Iris pigment epithelial cell (primary cell): ENCODE data around the gene KBTBD13.
A peak's percentile ranks its signal among the peaks of the same experiment; 100 is the strongest.

Experiments
- DNase-seq: peaks from one replicate; pipeline ENCODE4 v3.0.0-alpha.2; 2011; ENCODE audit warnings: low read depth

The KBTBD13 gene

GRCh38 chr15:65076486-65077290 is at the start of gene KBTBD13:
TSS of gene KBTBD13 (plus strand) at chr15:65076746. CDS start at chr15:65076816, 70 bp downstream.
- no peak for DNase-seq

DNA sequence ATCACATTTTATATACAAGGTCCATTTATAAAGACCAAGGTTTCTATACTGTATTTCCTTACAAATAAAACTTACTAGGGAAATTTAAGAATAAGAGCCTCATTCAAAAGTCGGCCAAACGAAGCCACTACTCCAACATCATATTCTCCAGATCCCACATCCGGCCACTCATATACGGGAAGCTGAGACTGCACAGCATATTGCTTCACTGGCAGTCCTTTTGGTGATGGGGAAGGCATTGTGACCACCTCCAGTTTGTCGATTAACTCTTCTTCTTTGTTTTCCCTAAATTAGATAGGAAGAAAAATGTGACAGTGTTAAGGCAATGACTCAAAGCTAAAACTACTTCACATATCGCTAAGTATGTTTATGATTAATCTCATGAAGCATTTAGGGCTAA is 49.8 kb upstream of the KBTBD13 start:
- no peak for DNase-seq

DNA sequence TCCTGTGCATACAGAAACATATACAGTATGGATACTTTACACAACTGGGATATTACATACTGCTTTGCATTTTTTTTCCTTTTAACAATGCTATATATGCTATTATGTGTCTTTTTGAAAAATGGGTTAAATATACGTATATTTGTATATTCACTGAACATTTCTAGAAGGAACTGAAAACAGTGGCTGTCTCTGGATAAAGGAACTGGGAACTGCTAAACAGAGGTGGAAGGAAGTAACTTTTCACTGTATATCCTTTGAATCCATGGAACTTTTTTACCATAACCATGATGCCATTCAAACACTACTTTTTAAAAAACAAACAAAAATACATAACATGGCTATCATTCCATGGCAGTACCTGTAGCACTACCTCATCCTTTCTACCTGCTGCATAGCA is 49.0 kb upstream of the KBTBD13 start:
- no peak for DNase-seq

- no peak for DNase-seq
Observed at GRCh38 chr15:65028338-65028737, 48.2 kb upstream of the KBTBD13 start.

DNA sequence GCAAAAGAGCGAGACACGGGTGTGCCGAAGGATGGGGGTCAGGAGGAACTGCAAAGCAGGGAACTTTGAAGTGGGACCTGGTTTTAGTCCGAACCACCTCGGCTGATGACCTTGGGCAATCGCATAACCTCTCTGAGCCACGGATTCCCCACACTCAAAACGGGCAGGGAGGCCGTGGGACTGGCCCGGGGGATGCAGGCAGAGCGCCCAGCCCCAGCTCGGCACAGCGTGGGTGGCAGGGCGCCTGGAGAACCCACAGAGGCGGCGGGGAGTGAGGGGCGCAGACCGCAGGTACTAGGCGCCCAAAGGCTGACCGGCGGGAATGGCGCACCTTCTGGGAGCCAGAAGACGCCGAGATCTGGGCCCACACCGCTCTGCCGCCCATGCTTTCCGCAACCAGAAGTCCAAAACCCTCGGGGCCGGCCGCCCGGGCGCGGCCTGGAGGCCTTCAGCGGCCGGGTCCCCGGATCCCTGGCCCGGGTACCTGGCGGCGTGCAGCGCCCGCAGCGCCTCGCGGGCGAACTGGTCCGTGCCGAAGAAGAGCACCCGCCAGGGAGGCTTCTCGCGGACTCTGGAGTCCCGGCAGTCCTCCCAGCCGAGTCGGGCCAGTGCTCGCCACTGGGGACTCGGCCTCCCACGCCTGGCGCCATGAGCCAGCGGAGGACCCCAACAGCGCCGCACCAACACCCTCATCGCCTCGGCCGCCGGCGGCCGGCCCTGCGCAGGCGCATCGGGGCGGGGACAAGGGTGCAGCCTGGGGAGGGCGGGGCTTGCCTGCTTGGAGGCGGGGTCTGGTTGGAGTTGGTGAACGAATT is 47.4 kb upstream of the KBTBD13 start, which contains the start of gene MTFMT:
TSS of gene MTFMT (minus strand) at position 719 of the 815 bp plus-strand sequence. CDS start at position 693, 26 bp downstream.
- peak; percentile 76 for DNase-seq

DNA sequence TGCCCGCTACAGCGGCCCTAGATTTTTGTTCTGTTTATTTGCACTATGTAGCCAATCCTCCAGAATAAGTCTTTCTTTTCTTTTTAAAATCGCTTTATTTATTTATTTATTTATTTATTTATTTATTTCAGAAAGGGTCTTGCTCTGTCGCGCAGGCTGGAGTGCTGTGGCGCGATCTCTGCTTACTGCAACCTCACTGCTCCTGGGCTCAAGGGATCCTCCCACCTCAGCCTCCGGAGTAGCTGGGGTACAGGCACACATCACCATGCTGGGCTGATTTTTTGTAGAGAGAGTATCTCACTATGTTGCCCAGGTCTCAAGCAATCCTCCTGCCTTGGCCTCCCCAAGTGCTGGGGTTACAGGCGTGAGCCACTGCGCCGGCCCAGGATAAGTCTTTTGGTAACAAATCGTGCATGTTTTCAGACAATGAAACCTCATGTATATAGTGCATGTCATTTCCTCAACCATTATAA is 46.8 kb upstream of the KBTBD13 start:
- no peak for DNase-seq

GRCh38 chr15:65032801-65033537 is 43.6 kb upstream of the KBTBD13 start:
- peak; percentile 54 for DNase-seq

DNA sequence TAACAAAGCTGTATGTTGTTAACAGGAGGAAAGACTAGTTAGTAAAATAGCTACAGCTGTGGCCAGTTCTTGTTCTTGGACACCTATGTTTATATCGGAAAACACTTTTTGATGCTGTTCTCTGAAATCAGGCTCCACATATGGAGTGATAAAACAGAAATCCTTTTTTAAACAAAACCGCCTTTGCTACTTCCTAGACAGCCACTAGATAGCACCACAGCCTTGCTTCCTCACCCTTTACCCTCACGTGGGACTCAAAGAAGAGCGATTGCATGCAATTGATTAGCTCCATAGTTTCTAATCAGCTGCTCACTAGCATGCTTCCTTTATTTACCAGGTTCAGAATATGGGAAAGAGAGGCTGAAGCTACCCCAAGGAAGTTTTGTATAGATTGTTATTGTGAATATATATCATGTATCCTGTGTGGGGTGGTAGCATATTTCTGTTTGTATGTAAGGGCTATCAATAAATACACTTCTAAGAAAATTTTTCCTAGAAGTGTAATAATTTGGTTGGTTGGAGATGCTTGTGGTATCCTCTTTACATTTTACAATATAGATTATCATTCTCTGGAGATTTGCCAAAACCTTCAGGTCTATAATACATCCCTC is 42.8 kb upstream of the KBTBD13 start:
- peak; percentile 61 for DNase-seq

- no peak for DNase-seq
Observed at GRCh38 chr15:65034719-65035118, 41.8 kb upstream of the KBTBD13 start.

- DNase-seq = no peak
Observed at GRCh38 chr15:65037309-65037708, 39.2 kb upstream of the KBTBD13 start.

GRCh38 chr15:65038428-65038827 is 38.1 kb upstream of the KBTBD13 start:
- DNase-seq = no peak

DNA sequence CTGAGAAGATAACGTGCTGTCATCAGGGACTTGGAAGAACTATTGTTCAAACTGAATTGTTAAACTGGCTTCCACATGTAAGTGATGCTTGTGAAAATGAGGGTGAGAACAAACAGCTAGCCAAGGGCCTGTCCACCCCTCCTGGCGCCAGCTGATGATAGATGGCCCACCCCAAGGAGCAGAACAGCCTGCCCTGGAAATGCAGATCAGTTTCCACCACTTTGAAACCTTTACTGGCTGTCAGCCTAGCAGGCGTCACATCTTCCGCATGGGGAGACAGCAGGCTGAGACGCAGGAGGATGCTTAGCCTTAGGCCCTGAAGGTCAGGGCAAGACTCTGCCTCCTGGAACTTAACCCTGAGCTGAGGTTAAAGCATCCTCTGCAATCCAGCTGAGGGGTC is 37.7 kb upstream of the KBTBD13 start:
- DNase-seq = no peak

- DNase-seq = no peak
Observed at GRCh38 chr15:65040461-65040860, 36.1 kb upstream of the KBTBD13 start.

DNA sequence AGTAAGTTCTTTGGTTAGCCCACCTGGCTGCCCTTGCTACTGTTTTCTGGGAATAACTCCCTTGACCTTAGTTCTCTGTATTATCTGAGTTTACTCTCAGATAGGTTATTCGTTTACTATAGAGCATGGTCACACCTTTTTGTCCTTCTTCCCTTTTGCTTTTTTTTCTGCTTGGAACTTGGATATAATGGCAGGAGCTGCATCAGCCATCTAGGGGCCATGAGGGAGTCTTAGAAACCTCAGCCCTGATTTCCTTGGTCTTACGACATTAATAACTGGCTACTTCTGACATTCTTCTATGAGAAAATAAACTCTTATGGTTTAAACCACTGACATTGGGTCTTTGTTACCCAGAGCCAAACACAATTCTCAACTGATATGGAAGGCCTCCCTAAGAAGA is 34.8 kb upstream of the KBTBD13 start:
- DNase-seq = no peak

DNA sequence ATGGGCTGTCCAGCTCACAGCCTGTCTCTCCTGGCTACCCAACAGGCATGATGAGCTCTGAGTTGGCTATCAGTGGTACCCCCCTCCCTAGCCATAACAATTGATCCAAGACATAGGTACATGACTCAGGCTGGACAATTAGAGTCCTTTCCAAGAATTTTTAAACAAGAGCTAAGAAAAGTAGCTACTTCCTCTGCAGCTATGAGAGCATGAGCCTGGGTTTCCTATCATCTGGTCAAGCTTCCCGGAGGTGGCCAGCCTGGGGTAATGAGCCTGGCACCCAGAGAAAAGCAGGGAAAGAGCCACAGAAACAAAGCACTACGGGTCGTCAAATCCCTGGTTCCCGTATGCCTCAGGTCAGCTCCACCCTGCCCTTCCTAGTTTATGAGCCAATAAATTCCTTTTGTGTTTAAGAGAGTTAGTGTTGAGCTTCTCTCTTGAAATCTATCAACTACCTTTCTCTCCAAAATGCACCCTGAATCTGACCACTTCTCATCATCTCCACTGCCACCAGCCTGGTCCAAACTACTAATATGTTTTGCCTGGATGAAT is 33.7 kb upstream of the KBTBD13 start:
- DNase-seq = no peak

GRCh38 chr15:65044218-65044617 is 32.3 kb upstream of the KBTBD13 start:
- DNase-seq = peak; percentile 76

DNA sequence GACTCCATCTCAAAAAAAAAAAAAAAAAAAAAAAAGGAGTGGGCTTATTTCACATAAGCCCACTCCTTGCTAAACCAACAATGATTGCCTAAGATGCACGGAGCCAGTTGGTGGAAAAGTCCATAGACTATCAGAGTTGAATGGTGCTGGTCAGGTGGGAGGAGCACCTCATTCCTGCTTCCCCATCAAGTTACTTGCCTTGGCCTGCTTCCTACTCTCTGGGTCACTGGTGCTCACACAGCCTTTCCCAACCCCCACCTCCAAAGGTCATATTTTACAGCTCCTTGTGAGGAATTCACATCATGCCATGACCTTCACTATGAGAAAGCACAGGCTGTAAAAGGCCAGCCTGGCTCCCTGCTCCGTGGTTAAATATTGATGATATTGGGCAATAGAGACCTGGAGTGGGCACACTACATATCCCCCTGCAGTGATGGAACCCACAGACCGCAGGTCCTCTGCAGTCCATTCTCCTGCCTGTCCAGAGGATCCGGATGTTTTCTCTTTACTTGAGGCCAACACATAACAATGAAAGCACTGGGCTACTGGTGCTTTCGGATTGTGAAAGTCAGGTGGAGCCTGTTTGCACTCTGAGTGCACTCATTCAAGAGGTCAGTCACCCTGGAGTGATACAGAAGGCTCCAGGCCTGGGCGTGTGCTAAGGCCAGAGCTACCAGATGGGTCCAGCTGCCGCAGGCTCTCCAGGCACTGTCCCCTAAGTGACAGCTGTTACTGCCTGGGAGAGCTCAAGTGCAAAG is 31.6 kb upstream of the KBTBD13 start, which contains the start of gene SLC51B:
TSS of gene SLC51B (plus strand) at position 664 of the 758 bp plus-strand sequence. CDS start 4,618 bp downstream, outside the sequence.
- DNase-seq = no peak

GRCh38 chr15:65048241-65048640 is 28.3 kb upstream of the KBTBD13 start:
- DNase-seq = no peak

DNA sequence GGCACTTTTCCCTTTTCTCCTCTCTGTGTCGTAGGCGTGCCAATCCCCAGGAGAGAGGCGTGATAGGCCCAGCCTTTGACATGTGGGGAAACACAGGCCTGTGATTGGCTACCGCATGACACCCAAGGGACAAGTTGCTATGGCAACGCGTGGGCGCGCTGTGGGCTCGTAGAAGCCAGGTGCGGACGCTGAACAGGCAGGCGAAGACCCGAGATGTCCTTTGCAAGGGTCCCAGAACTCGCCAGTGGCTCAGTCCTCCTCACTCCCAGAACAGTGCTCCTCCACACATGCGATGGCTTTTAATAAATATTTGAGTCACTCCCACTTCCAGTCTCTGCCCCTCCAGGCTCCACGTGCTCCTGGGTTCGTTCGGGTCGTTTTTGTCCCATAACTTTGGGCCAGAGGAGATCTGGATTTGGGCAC is 27.1 kb upstream of the KBTBD13 start:
- DNase-seq = peak; percentile 92

GRCh38 chr15:65050270-65050669 is 26.3 kb upstream of the KBTBD13 start:
- peak; percentile 38 for DNase-seq

- no peak for DNase-seq
Observed at GRCh38 chr15:65051266-65051665, 25.3 kb upstream of the KBTBD13 start.
